C4-2B (cell line): Measurements from ENCODE around the gene FBXW9.
A peak's percentile ranks its signal among the peaks of the same experiment; 100 is the strongest.

Experiments
- ZFX ChIP-seq: fragments of 450-650 bp; IDR thresholded peaks from 2 replicates; pipeline ENCODE4 v1.6.1; 2017
- TF ChIP-seq, protein P1 (sequence below): fragments of 450-650 bp; conservative IDR thresholded peaks from 2 replicates; pipeline ENCODE4 v1.5.1; 2017; ENCODE audit warnings: mild to moderate bottlenecking

DNA sequence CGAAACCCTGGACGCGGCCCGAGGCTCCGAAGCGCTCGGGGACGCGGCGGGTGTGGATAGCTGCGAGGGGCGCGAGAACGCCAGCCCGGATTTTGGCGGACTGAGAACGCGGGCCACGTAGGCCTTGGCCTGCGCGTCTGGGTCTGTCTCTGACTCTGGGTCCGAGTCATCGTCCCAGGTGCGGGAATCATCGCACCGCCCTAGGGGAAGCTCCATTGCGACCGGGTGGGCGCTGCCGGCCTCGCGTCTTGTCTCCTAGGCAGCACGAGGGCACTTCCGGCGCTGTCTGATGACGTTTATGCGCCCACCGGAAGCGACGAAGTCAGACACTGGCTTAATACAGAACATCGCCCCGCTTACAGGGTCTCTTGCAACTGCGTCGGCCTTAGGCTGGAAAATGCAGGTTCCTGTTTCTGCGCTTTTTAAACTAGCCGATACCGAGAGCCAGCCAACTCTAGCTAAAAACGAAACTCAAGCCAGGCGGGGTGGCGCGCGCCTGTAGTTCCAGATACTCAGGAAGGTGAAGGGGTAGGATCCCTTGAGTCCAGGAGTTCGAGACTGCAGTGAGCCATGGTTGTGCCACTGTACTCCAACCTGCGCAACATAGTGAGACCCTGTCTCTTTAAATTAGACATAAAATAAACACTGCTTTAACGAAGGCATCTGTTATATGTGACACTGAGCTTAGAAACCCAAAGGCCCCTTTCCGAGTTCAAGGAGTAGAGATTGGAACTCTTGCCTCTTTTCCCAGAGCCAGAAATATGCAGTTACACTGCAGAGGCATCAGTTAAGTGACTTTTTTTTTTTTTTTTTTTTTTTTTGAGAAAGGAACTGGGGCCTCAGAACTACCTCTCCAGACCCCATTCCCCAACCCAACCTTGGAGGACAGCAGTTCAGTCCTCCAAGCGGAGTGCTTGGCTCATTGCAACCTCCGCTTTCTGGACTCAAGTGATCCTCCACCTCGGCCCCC lies at the start of gene FBXW9:
- TF ChIP-seq, protein P1, sequence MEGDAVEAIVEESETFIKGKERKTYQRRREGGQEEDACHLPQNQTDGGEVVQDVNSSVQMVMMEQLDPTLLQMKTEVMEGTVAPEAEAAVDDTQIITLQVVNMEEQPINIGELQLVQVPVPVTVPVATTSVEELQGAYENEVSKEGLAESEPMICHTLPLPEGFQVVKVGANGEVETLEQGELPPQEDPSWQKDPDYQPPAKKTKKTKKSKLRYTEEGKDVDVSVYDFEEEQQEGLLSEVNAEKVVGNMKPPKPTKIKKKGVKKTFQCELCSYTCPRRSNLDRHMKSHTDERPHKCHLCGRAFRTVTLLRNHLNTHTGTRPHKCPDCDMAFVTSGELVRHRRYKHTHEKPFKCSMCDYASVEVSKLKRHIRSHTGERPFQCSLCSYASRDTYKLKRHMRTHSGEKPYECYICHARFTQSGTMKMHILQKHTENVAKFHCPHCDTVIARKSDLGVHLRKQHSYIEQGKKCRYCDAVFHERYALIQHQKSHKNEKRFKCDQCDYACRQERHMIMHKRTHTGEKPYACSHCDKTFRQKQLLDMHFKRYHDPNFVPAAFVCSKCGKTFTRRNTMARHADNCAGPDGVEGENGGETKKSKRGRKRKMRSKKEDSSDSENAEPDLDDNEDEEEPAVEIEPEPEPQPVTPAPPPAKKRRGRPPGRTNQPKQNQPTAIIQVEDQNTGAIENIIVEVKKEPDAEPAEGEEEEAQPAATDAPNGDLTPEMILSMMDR: no peak
- TF ChIP-seq ZFX: peak; percentile 45; the same call in 1 of the 2 replicates
